IMR-90 (cell line): ENCODE measurements around the gene COL2A1. TPM values are rescaled to one million over a fixed set of nuclear protein-coding genes. Genes with fewer than 3 reads are reported as not detected.

Source experiments
- ATAC-seq: fragments of 200-7000 bp; cut with Tn5 transposase; 2 replicates; pipeline ENCODE4 v1.9.1; 2020; ENCODE audit warnings: low read depth, mild to moderate bottlenecking, moderate library complexity
- BruUV-seq: library from RNA; stranded (reverse); fragments of 400-500 nt; replicated peaks from 2 replicates; lab custom pipeline; 2021; lab: Mats Ljungman, UMichigan
- CTCF ChIA-PET: fragments of 300-600 bp; formaldehyde crosslinking; extraction: SDS; loops from one replicate; lab custom pipeline; 2021; ENCODE audit warnings: antibody characterized with exemption; lab: Yijun Ruan, JAX
- POLR2A ChIA-PET: fragments of 300-600 bp; sonication (Branson Sonifier 250); formaldehyde crosslinking; loops from one replicate; lab custom pipeline; 2022; ENCODE audit warnings: antibody characterized with exemption; ENCODE audit not compliant: unreplicated experiment; lab: Charles Lee
- DNase-seq: peaks from one replicate; pipeline ENCODE4 v3.0.0; 2013
- H2AFZ ChIP-seq: replicated peaks from 2 replicates; pipeline ENCODE3; 2013; ENCODE audit warnings: low read length, mild to moderate bottlenecking; ENCODE audit not compliant: poor library complexity
- H2AK5ac ChIP-seq: 2 replicates; pipeline ENCODE4 v1.6.1; 2013; ENCODE audit warnings: low read depth, low read length, inconsistent platforms
- H2AK9ac ChIP-seq: replicated peaks from 2 replicates; pipeline ENCODE3; 2013; ENCODE audit warnings: mild to moderate bottlenecking, low read depth, low read length, moderate library complexity; ENCODE audit not compliant: poor library complexity
- H2BK120ac ChIP-seq: 2 replicates; pipeline ENCODE4 v1.6.1; 2013; ENCODE audit warnings: low read depth, low read length, inconsistent platforms
- H2BK15ac ChIP-seq: 3 replicates; pipeline ENCODE4 v1.6.1; 2013; ENCODE audit warnings: low read depth, low read length, inconsistent platforms
- H2BK20ac ChIP-seq: 2 replicates; pipeline ENCODE4 v1.6.1; 2013; ENCODE audit warnings: low read depth, mild to moderate bottlenecking, inconsistent platforms, low read length, moderate library complexity
- H2BK5ac ChIP-seq: 2 replicates; pipeline ENCODE4 v1.6.1; 2013; ENCODE audit warnings: mild to moderate bottlenecking, low read depth, low read length, inconsistent platforms; ENCODE audit not compliant: poor library complexity, severe bottlenecking
- H3K14ac ChIP-seq: replicated peaks from 2 replicates; pipeline ENCODE4 v1.6.1; 2013; ENCODE audit warnings: low read depth, low read length, inconsistent platforms
- H3K18ac ChIP-seq: 2 replicates; pipeline ENCODE4 v1.6.1; 2013; ENCODE audit warnings: low read depth, low read length, control low read depth
- H3K23ac ChIP-seq: 2 replicates; pipeline ENCODE4 v1.6.1; 2013; ENCODE audit warnings: low read depth, low read length, inconsistent platforms
- H3K27ac ChIP-seq: 2 replicates; pipeline ENCODE4 v1.5.1; 2013; ENCODE audit warnings: mild to moderate bottlenecking, control low read depth, low read length; ENCODE audit not compliant: insufficient read depth
- H3K27me3 ChIP-seq: 2 replicates; pipeline ENCODE4 v1.6.1; 2013; ENCODE audit warnings: low read length; ENCODE audit not compliant: control insufficient read depth, insufficient read depth
- H3K36me3 ChIP-seq: 2 replicates; pipeline ENCODE4 v1.6.1; 2013; ENCODE audit warnings: low read length, mixed read lengths; ENCODE audit not compliant: control insufficient read depth, insufficient read depth
- H3K4ac ChIP-seq: 2 replicates; pipeline ENCODE4 v1.6.1; 2013; ENCODE audit warnings: low read depth, low read length, inconsistent platforms
- H3K4me1 ChIP-seq: 2 replicates; pipeline ENCODE4 v1.6.1; 2013; ENCODE audit warnings: low read length, mixed read lengths; ENCODE audit not compliant: control insufficient read depth, insufficient read depth
- H3K4me2 ChIP-seq: 2 replicates; pipeline ENCODE4 v1.6.1; 2013; ENCODE audit warnings: low read depth, mild to moderate bottlenecking, control low read depth, low read length, moderate library complexity
- H3K4me3 ChIP-seq: 2 replicates; pipeline ENCODE4 v1.5.1; 2013; ENCODE audit warnings: low read depth, mild to moderate bottlenecking, control low read depth, low read length, moderate library complexity; ENCODE audit not compliant: insufficient read depth
- H3K56ac ChIP-seq: 2 replicates; pipeline ENCODE4 v1.6.1; 2013; ENCODE audit warnings: low read length, inconsistent platforms; ENCODE audit not compliant: insufficient read depth; ENCODE audit errors: extremely low read depth
- H3K79me1 ChIP-seq, 2 experiments: 2 replicates each; pipeline ENCODE4 v1.6.1; 2013; ENCODE audit warnings: low read length in 2 of 2, inconsistent platforms in 1 of 2, low read depth in 1 of 2
- H3K9ac ChIP-seq: 2 replicates; pipeline ENCODE4 v1.6.1; 2013; ENCODE audit warnings: low read depth, low read length, control low read depth
- H3K9me1 ChIP-seq: 2 replicates; pipeline ENCODE4 v1.6.1; 2013; ENCODE audit warnings: low read length, inconsistent platforms; ENCODE audit not compliant: insufficient read depth
- H3K9me3 ChIP-seq: 2 replicates; pipeline ENCODE4 v1.6.1; 2013; ENCODE audit warnings: low read length; ENCODE audit not compliant: control insufficient read depth, insufficient read depth
- H4K20me1 ChIP-seq: 2 replicates; pipeline ENCODE4 v1.6.1; 2013; ENCODE audit warnings: low read length, inconsistent platforms; ENCODE audit not compliant: insufficient read depth
- H4K5ac ChIP-seq: 2 replicates; pipeline ENCODE4 v1.6.1; 2013; ENCODE audit warnings: mild to moderate bottlenecking, low read depth, low read length, control low read depth
- H4K8ac ChIP-seq, 2 experiments: 2 replicates each; pipeline ENCODE4 v1.6.1; 2013; ENCODE audit warnings: low read depth in 2 of 2, low read length in 2 of 2, control low read depth in 1 of 2, inconsistent platforms in 1 of 2
- H4K91ac ChIP-seq: 2 replicates; pipeline ENCODE4 v1.6.1; 2013; ENCODE audit warnings: low read depth, low read length, inconsistent platforms; ENCODE audit not compliant: insufficient read depth
- MXI1 ChIP-seq: IDR thresholded peaks from 2 replicates; pipeline ENCODE4 v1.6.1; 2012; ENCODE audit warnings: low read depth, mild to moderate bottlenecking, low read length, moderate library complexity, borderline replicate concordance
- NFE2L2 ChIP-seq: fragments of 150-350 bp; IDR thresholded peaks from 2 replicates; pipeline ENCODE4 v1.6.1; 2016; ENCODE audit warnings: low read depth, mild to moderate bottlenecking, low read length
- RCOR1 ChIP-seq: IDR thresholded peaks from 2 replicates; pipeline ENCODE4 v1.6.1; 2012; ENCODE audit warnings: mild to moderate bottlenecking, low read length, improper control_type of control experiment; ENCODE audit not compliant: insufficient replicate concordance
- RFX5 ChIP-seq: IDR thresholded peaks from 2 replicates; pipeline ENCODE4 v1.8.0; 2012; ENCODE audit warnings: low read depth, mild to moderate bottlenecking, low read length, moderate library complexity
- WGBS, 2 experiments: methylation state at CpG; one replicate each; pipeline versions ENCODE4 v1.1.5 to v1.1.7; 2013; ENCODE audit warnings: missing lambda C conversion rate in 2 of 2; ENCODE audit not compliant: insufficient read length in 1 of 2; ENCODE audit errors: extremely low coverage in 2 of 2; 5-methylcytosine and 5-hydroxymethylcytosine counted together
- dilution Hi-C: fragments of 300-500 bp; cut with HindIII; formaldehyde crosslinking; loops from one replicate; pipeline ENCODE4 v1.14.3; 2018; ENCODE audit warnings: low sequenced_read_pairs; ENCODE audit not compliant: unreplicated experiment
- in situ Hi-C: fragments of 300-500 bp; cut with MboI; formaldehyde crosslinking; loops from 3 replicates; pipeline ENCODE4 v1.14.3; 2019; ENCODE audit warnings: low sequenced_read_pairs, inconsistent platforms, mixed read lengths
- intact Hi-C: fragments of 100-400 bp; cut with micrococcal nuclease; formaldehyde crosslinking; loops from 2 replicates; pipeline ENCODE4 v1.10.0; 2022
- polyA plus RNA-seq, 3 experiments: library from polyadenylated mRNA; depleted of rRNA; stranded (reverse); fragments of >200 nt; gene quantifications; 2 replicates each; pipeline ENCODE4 v1.2.3, GENCODE V29; 2012; ENCODE audit warnings: low replicate concordance in 1 of 3
- total RNA-seq: library from RNA; depleted of rRNA; stranded (reverse); fragments of >200 nt; gene quantifications from 2 replicates; pipeline ENCODE4 v1.2.3, GENCODE V29; 2012
- TF ChIP-seq, protein P1 (sequence below): fragments of 150-350 bp; IDR thresholded peaks from 2 replicates; pipeline ENCODE4 v1.6.1; 2016; ENCODE audit warnings: low read depth, mild to moderate bottlenecking, low read length, moderate library complexity, borderline replicate concordance

Gene COL2A1
- total and polyA plus RNA-seq, 2 of the 4 experiments (the other 2 are of a cell fraction) = 0.05 TPM; not detected in 1

DNA sequence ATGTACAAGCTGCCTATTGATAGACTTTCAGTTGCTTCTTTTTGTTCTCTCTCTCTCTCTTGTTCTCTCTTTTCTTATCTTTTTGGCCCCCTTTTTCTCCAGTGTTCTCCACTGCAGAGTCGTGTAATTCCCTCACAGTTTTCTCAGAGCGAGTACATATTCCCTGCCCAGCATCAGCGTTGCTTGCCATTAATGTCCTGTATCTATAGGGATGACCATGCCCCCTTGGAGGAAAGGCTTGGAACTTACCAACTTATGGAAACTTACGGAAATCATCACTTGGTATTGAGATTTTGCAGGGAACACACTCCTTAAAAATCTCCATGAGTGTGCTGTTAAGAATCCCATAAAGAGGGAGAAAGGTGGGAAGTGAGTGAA is 14.3 kb upstream of the COL2A1 start:
- in situ Hi-C loops = no loop called here
- Histone ChIP-seq H4K20me1 (no peaks in the 10 kb centered on the region), H3K27me3 (peaks cover 72% of the 10 kb centered on the region), H4K91ac (no peak overlapping the region), H4K5ac (no peak overlapping the region), H3K56ac (no peak overlapping the region), H3K4me1 (no peaks in the 10 kb centered on the region), H3K4me3 (no peak overlapping the region), H3K18ac (no peak overlapping the region), H3K36me3 (no peaks in the 10 kb centered on the region), H4K8ac (no peak overlapping the region), H3K9me3 (no peaks in the 10 kb centered on the region), H3K4me2 (no peak overlapping the region), H3K9me1 (no peaks in the 10 kb centered on the region), H3K27ac (no peak overlapping the region), H3K14ac (no peak overlapping the region), H2BK15ac (no peak overlapping the region), H3K9ac (no peak overlapping the region), H2BK20ac (no peak overlapping the region), H2BK5ac (no peak overlapping the region), H3K4ac (no peak overlapping the region), H2AFZ (no peak overlapping the region), H2BK120ac (no peak overlapping the region), H2AK9ac (no peak overlapping the region), H3K79me1 (no peaks in the 10 kb centered on the region), H2AK5ac (no peak overlapping the region), H3K23ac (no peak overlapping the region)
- no peak for ATAC-seq
- CTCF ChIA-PET = no interaction called here
- intact Hi-C loops = no loop called here
- dilution Hi-C loops = no loop called here
- POLR2A ChIA-PET = no interaction called here
- 80% methylated on average over 1 of the region's 4 CpGs; no CpG with 5 or more reads in 1 of the 2 experiments for WGBS, 2 experiments
- DNase-seq = no peak
- no TSS peak for BruUV-seq
- TF ChIP-seq, protein P1, sequence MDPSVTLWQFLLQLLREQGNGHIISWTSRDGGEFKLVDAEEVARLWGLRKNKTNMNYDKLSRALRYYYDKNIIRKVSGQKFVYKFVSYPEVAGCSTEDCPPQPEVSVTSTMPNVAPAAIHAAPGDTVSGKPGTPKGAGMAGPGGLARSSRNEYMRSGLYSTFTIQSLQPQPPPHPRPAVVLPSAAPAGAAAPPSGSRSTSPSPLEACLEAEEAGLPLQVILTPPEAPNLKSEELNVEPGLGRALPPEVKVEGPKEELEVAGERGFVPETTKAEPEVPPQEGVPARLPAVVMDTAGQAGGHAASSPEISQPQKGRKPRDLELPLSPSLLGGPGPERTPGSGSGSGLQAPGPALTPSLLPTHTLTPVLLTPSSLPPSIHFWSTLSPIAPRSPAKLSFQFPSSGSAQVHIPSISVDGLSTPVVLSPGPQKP = no peak
- no peak for TF ChIP-seq RCOR1
- no peak for TF ChIP-seq RFX5
- no peak for TF ChIP-seq NFE2L2
- TF ChIP-seq MXI1 = no peak
